RWPE1 (cell line): Measurements from ENCODE around the gene HAPLN3.
A peak's percentile ranks its signal among the peaks of the same experiment; 100 is the strongest.

Source experiments
- CTCF ChIA-PET: fragments of 350-600 bp; sonication (Branson Sonifier 250); formaldehyde crosslinking; extraction: SDS; loops from one replicate; lab custom pipeline; 2021; lab: Yijun Ruan, JAX
- POLR2A ChIA-PET: fragments of 400-600 bp; formaldehyde crosslinking; extraction: SDS; loops from one replicate; lab custom pipeline; 2020; ENCODE audit warnings: antibody characterized with exemption; ENCODE audit not compliant: low non-redundant PET; lab: Yijun Ruan, JAX
- DNase-seq: peaks from one replicate; pipeline ENCODE4 v3.0.0; 2012; ENCODE audit warnings: low spot score
- H3K27ac ChIP-seq: fragments of 450-650 bp; 2 replicates; pipeline ENCODE4 v1.5.1; 2017
- CTCF ChIP-seq: fragments of 450-650 bp; conservative IDR thresholded peaks from 2 replicates; pipeline ENCODE4 v1.5.1; 2017; ENCODE audit warnings: low read depth, mild to moderate bottlenecking

Gene HAPLN3

GRCh38 chr15:88905576-88905975 lies 10.2 kb upstream of the HAPLN3 start:
- peak overlapping the region; percentile 80 for H3K27ac ChIP-seq
- no peak for TF ChIP-seq CTCF
- DNase-seq: no peak
- ChIA-PET POLR2A (interaction anchor here (0.6 kb wide), 1 partner anchor 112 kb away, joined by 3 read pairs; no protein-coding TSS in a partner anchor), CTCF (interaction anchor here (0.6 to 1.5 kb wide), 12 partner anchors 79 to 431 kb away, joined by 3 to 27 read pairs (median 6); no protein-coding TSS in a partner anchor)

GRCh38 chr15:88904624-88905327 lies 9.4 kb upstream of the HAPLN3 start:
- POLR2A ChIA-PET: interaction anchor here (0.6 kb wide), 1 partner anchor 112 kb away, joined by 3 read pairs; no protein-coding TSS in a partner anchor
- peak; percentile 78 for DNase-seq
- peak; percentile 99 for TF ChIP-seq CTCF
- CTCF ChIA-PET: interaction anchor here (0.5 to 1.5 kb wide), 30 partner anchors 10 to 722 kb away, joined by 3 to 27 read pairs (median 4); partner anchors contain the start of gene HAPLN3
- peak overlapping the region; percentile 80 for H3K27ac ChIP-seq

GRCh38 chr15:88904257-88904623 lies 8.9 kb upstream of the HAPLN3 start:
- no peak for TF ChIP-seq CTCF
- peak overlapping the region; percentile 80 for H3K27ac ChIP-seq
- no peak for DNase-seq
- CTCF ChIA-PET: interaction anchor here (0.5 to 2.0 kb wide), 23 partner anchors 9 to 430 kb away, joined by 3 to 27 read pairs (median 5); partner anchors contain the start of gene HAPLN3
- POLR2A ChIA-PET: no interaction called here

- no peak for TF ChIP-seq CTCF
- ChIA-PET CTCF (interaction anchor here (0.6 to 2.0 kb wide), 3 partner anchors 102 to 275 kb away, joined by 3 to 8 read pairs (median 4); no protein-coding TSS in a partner anchor), POLR2A (no interaction called here)
- peak overlapping the region; percentile 11; the same call in 1 of the 2 replicates for H3K27ac ChIP-seq
- DNase-seq: no peak
These were observed 7.5 kb upstream of the HAPLN3 start for GRCh38 chr15:88902846-88903245.

- no peak for TF ChIP-seq CTCF
- DNase-seq: no peak
- peak overlapping the region; percentile 11; the same call in 1 of the 2 replicates for H3K27ac ChIP-seq
- ChIA-PET CTCF (interaction anchor here (1.5 to 2.0 kb wide), 2 partner anchors 116 to 276 kb away, joined by 4 to 8 read pairs; no protein-coding TSS in a partner anchor), POLR2A (no interaction called here)
These were observed 7.0 kb upstream of the HAPLN3 start for GRCh38 chr15:88902221-88902835.

GRCh38 chr15:88901508-88902220 lies 6.3 kb upstream of the HAPLN3 start:
- ChIA-PET CTCF (interaction anchor here (1.0 kb wide), 1 partner anchor 116 kb away, joined by 3 read pairs; no protein-coding TSS in a partner anchor), POLR2A (no interaction called here)
- DNase-seq: no peak

More at GRCh38 chr15:88901508-88902220, 6.3 kb upstream of the HAPLN3 start:
- TF ChIP-seq CTCF: no peak
- H3K27ac ChIP-seq: peak overlapping the region; percentile 34
